HepG2 (cell line): ENCODE results near the gene BRIP1. TPM values are rescaled to one million over a fixed set of nuclear protein-coding genes. Genes with fewer than 3 reads are reported as not detected.

Experiments used
- ATAC-seq: fragments of 200-7000 bp; cut with Tn5 transposase; 3 replicates; pipeline ENCODE4 v1.9.1; 2020; ENCODE audit warnings: mild to moderate bottlenecking, moderate library complexity
- BruUV-seq: library from RNA; stranded (reverse); fragments of 400-500 nt; replicated peaks from 2 replicates; lab custom pipeline; 2021; lab: Mats Ljungman, UMichigan
- CTCF ChIA-PET: fragments of 300-600 bp; formaldehyde crosslinking; extraction: SDS; loops from one replicate; lab custom pipeline; 2021; ENCODE audit warnings: low total read pairs, inconsistent platforms, low intra/inter-chr PET ratio; lab: Yijun Ruan, JAX
- POLR2A ChIA-PET: fragments of 350-600 bp; sonication (Branson Sonifier 250); formaldehyde crosslinking; loops from one replicate; lab custom pipeline; 2020; ENCODE audit warnings: antibody characterized with exemption, inconsistent platforms; lab: Yijun Ruan, JAX
- DNase-seq: peaks from one replicate; pipeline ENCODE4 v3.0.0-alpha.2; 2015; ENCODE audit warnings: low spot score
- FAIRE-seq: peaks from 3 replicates; lab custom pipeline; 2011; peaks lifted over from hg19 to GRCh38; lab: Jason Lieb, UNC
- H2AFZ ChIP-seq: one replicate; pipeline ENCODE4 v1.6.1; 2011; ENCODE audit warnings: low read length, inconsistent platforms
- H3K27ac ChIP-seq: fragments of 300-600 bp; 3 replicates; pipeline ENCODE4 v1.8.0; 2011; ENCODE audit warnings: mixed run types, mild to moderate bottlenecking, mixed read lengths, low read length, inconsistent platforms; ENCODE audit not compliant: insufficient read depth; ENCODE audit errors: extremely low read length
- H3K27me3 ChIP-seq, 2 experiments: fragments of 200-600 bp in 1 of 2; 2 replicates in 1 of 2; 3 replicates in 1 of 2; pipeline versions ENCODE4 v1.6.0 to v1.8.0; 2011; ENCODE audit warnings: low read length in 2 of 2, mild to moderate bottlenecking in 2 of 2, moderate library complexity in 2 of 2, inconsistent platforms in 1 of 2; ENCODE audit not compliant: insufficient read depth in 2 of 2, control insufficient read depth in 1 of 2
- H3K36me3 ChIP-seq, 2 experiments: fragments of 200-600 bp in 1 of 2; replicated peaks in 1 of 2; 2 replicates in 1 of 2; 3 replicates in 1 of 2; pipeline versions ENCODE4 v1.5.1 to v1.8.0; 2011; ENCODE audit warnings: low read length in 2 of 2, inconsistent platforms in 1 of 2; ENCODE audit not compliant: insufficient read depth in 2 of 2, control insufficient read depth in 1 of 2
- H3K4me1 ChIP-seq: 2 replicates; pipeline ENCODE4 v1.5.1; 2012; ENCODE audit warnings: low read length, inconsistent platforms; ENCODE audit not compliant: insufficient read depth
- H3K4me2 ChIP-seq: 2 replicates; pipeline ENCODE4 v1.6.0; 2011; ENCODE audit warnings: low read depth, low read length, inconsistent platforms
- H3K4me3 ChIP-seq, 3 experiments: fragments of 200-600 bp in 1 of 3; sonication (generic), shearing (Covaris generic) in 1 of 3; replicated peaks in 1 of 3; 2 replicates each; pipeline ENCODE4 v1.5.1; 2011 to 2016; ENCODE audit warnings: low read length in 3 of 3, inconsistent platforms in 2 of 3, low read depth in 2 of 3, mild to moderate bottlenecking in 2 of 3, control low read depth in 1 of 3, mixed read lengths in 1 of 3; ENCODE audit not compliant: insufficient read depth in 1 of 3
- H3K79me2 ChIP-seq: one replicate; pipeline ENCODE4 v1.6.1; 2011; ENCODE audit warnings: low read length, inconsistent platforms; ENCODE audit not compliant: insufficient read depth
- H3K9ac ChIP-seq: 2 replicates; pipeline ENCODE4 v1.6.0; 2011; ENCODE audit warnings: mild to moderate bottlenecking, low read depth, low read length, inconsistent platforms; ENCODE audit not compliant: insufficient read depth
- H3K9me3 ChIP-seq: 2 replicates; pipeline ENCODE4 v1.5.1; 2012; ENCODE audit warnings: mild to moderate bottlenecking, low read length
- H4K20me1 ChIP-seq: 2 replicates; pipeline ENCODE4 v1.6.0; 2011; ENCODE audit warnings: inconsistent platforms, mild to moderate bottlenecking, low read length, moderate library complexity; ENCODE audit not compliant: insufficient read depth
- MAFK ChIP-seq, 2 experiments: IDR thresholded peaks in 1 of 2; conservative IDR thresholded peaks in 1 of 2; 2 replicates each; pipeline ENCODE4 v1.6.1; 2011; ENCODE audit warnings: improper control_type of control experiment in 2 of 2, low read length in 2 of 2
- NCOA5 ChIP-seq: sonication (generic); formaldehyde crosslinking; IDR thresholded peaks from 2 replicates; pipeline ENCODE4 v1.4.0; 2020; ENCODE audit warnings: missing genetic modification reagents
- TBP ChIP-seq: sonication (generic); formaldehyde crosslinking; IDR thresholded peaks from 2 replicates; pipeline ENCODE4 v1.5.0; 2020; ENCODE audit warnings: missing genetic modification reagents
- ZBTB1 ChIP-seq: sonication (generic); formaldehyde crosslinking; IDR thresholded peaks from 2 replicates; pipeline ENCODE4 v1.4.0; 2020; ENCODE audit warnings: missing genetic modification reagents, borderline replicate concordance
- ZNF205 ChIP-seq: IDR thresholded peaks from 2 replicates; pipeline ENCODE4 v1.6.1; 2018; ENCODE audit warnings: missing biosample characterization, missing genetic modification reagents
- WGBS: methylation state at CpG from one replicate; pipeline ENCODE4 v1.1.6; 2017; ENCODE audit warnings: low lambda C conversion rate; 5-methylcytosine and 5-hydroxymethylcytosine counted together
- in situ Hi-C: cut with HindIII; loops from 2 replicates; pipeline ENCODE4 v1.10.0; 2017; ENCODE audit warnings: low pct_unique_long_range_greater_than_20kb; ENCODE audit not compliant: extremely low pct_ligation_motif_present
- intact Hi-C: fragments of 100-400 bp; cut with micrococcal nuclease; formaldehyde crosslinking; loops from one replicate; pipeline ENCODE4 v1.10.0; 2022; ENCODE audit not compliant: unreplicated experiment
- polyA plus RNA-seq, 8 experiments: library from polyadenylated mRNA; depleted of rRNA in 3 of 8; stranded (reverse) in 7 of 8; unstranded in 1 of 8; fragments of >200 nt; fragmentation: Illumina TruSeq in 4 of 8; extraction: Trizol in 4 of 8; gene quantifications; 2 replicates each; pipeline versions ENCODE4 v1.2.1 to v1.2.3, GENCODE V29; 2011 to 2016; ENCODE audit warnings: low read depth in 4 of 8, missing spikeins in 1 of 8, mixed read lengths in 1 of 8; ENCODE audit not compliant: insufficient read depth in 1 of 8
- total RNA-seq, 5 experiments: library from RNA; depleted of rRNA; stranded (reverse); fragments of >200 nt; fragmentation: Illumina TruSeq; extraction: Trizol; gene quantifications; 2 replicates each; pipeline ENCODE4 v1.2.3, GENCODE V29; 2016; ENCODE audit warnings: low read depth in 1 of 5
- TF ChIP-seq, protein P1 (sequence below): sonication (generic); formaldehyde crosslinking; IDR thresholded peaks from 2 replicates; pipeline ENCODE4 v1.8.1; 2023; ENCODE audit warnings: mild to moderate bottlenecking, missing genetic modification reagents, borderline replicate concordance
- TF ChIP-seq, protein P2 (sequence below): IDR thresholded peaks from 2 replicates; pipeline ENCODE4 v1.6.1; 2016; ENCODE audit warnings: missing genetic modification reagents, missing compliant biosample characterization
- TF ChIP-seq, protein P3 (sequence below): sonication (generic); formaldehyde crosslinking; IDR thresholded peaks from 2 replicates; pipeline ENCODE4 v1.8.0; 2022; ENCODE audit warnings: missing genetic modification reagents, mild to moderate bottlenecking, borderline replicate concordance
- TF ChIP-seq, protein P4 (sequence below): sonication (generic); formaldehyde crosslinking; IDR thresholded peaks from 2 replicates; pipeline ENCODE4 v1.4.0; 2020; ENCODE audit warnings: mild to moderate bottlenecking, missing genetic modification reagents
- TF ChIP-seq, protein P5 (sequence below): IDR thresholded peaks from 2 replicates; pipeline ENCODE4 v1.6.1; 2016; ENCODE audit warnings: mild to moderate bottlenecking, missing biosample characterization, missing genetic modification reagents
- TF ChIP-seq, protein P6 (sequence below): sonication (generic); formaldehyde crosslinking; IDR thresholded peaks from 2 replicates; pipeline ENCODE4 v1.5.0; 2020; ENCODE audit warnings: missing genetic modification reagents, mild to moderate bottlenecking, borderline replicate concordance
- TF ChIP-seq, protein P7 (sequence below): sonication (generic); formaldehyde crosslinking; IDR thresholded peaks from 2 replicates; pipeline ENCODE4 v1.4.0; 2020; ENCODE audit warnings: missing genetic modification reagents

The BRIP1 gene
- total and polyA plus RNA-seq, 2 of the 13 experiments (the other 11 are each of a cell fraction or from before 2014, with no cell fraction given): 3.8 to 27.7 TPM

DNA sequence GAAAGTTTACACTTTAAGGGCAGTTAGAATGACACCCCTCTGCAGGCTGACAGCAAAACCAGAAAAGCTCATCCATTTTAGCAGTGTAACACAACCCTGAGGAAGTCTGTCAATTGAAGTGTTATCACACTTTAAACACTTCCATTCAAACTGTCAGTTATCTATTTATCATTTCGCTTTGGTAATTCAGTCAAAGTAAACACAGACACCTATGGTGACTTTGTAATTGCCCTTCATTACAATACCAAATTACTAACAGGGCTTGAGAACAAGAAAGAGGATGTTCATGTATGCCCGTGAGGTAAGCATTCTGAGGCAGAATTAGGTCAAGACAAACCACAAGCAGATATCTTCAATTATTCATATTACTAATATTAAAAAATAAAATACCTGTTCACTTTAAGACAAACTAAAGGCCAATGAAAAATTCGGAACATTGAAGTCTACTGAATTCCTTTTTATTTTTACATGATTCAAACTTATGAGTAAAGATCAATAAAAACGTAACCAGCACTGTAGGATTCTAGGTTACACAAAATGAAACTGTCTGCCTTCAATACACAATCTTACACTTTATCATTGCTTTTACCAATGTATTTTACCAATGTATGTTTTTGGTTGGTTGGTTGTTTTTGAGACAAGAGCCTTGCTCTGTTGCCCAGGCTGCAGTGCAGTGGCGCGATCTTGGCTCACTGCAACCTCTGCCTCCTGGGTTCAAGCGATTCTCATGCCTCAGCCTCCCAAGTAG is 57.1 kb downstream of the BRIP1 start:
- Histone ChIP-seq H3K9me3 (no peaks in the 10 kb centered on the region), H3K9ac (no peak overlapping the region), H3K79me2 (no peaks in the 10 kb centered on the region)
- in situ Hi-C loops: no loop called here
- CTCF ChIA-PET: no interaction called here
- TF ChIP-seq ZBTB1 (CRISPR knock-in tag): no peak
- TF ChIP-seq, protein P1, sequence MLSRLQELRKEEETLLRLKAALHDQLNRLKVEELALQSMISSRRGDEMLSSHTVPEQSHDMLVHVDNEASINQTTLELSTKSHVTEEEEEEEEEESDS (CRISPR knock-in tag): no peak
- TF ChIP-seq, protein P2, sequence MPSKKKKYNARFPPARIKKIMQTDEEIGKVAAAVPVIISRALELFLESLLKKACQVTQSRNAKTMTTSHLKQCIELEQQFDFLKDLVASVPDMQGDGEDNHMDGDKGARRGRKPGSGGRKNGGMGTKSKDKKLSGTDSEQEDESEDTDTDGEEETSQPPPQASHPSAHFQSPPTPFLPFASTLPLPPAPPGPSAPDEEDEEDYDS (CRISPR knock-in tag): no peak
- no peak for TF ChIP-seq NCOA5
- TF ChIP-seq, protein P3, sequence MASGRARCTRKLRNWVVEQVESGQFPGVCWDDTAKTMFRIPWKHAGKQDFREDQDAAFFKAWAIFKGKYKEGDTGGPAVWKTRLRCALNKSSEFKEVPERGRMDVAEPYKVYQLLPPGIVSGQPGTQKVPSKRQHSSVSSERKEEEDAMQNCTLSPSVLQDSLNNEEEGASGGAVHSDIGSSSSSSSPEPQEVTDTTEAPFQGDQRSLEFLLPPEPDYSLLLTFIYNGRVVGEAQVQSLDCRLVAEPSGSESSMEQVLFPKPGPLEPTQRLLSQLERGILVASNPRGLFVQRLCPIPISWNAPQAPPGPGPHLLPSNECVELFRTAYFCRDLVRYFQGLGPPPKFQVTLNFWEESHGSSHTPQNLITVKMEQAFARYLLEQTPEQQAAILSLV (CRISPR knock-in tag): no peak
- TF ChIP-seq, protein P4, sequence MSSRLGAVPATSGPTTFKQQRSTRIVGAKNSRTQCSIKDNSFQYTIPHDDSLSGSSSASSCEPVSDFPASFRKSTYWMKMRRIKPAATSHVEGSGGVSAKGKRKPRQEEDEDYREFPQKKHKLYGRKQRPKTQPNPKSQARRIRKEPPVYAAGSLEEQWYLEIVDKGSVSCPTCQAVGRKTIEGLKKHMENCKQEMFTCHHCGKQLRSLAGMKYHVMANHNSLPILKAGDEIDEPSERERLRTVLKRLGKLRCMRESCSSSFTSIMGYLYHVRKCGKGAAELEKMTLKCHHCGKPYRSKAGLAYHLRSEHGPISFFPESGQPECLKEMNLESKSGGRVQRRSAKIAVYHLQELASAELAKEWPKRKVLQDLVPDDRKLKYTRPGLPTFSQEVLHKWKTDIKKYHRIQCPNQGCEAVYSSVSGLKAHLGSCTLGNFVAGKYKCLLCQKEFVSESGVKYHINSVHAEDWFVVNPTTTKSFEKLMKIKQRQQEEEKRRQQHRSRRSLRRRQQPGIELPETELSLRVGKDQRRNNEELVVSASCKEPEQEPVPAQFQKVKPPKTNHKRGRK: no peak
- no peak for TF ChIP-seq TBP (CRISPR knock-in tag)
- TF ChIP-seq, protein P5, sequence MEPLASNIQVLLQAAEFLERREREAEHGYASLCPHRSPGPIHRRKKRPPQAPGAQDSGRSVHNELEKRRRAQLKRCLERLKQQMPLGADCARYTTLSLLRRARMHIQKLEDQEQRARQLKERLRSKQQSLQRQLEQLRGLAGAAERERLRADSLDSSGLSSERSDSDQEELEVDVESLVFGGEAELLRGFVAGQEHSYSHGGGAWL: no peak
- no peak for TF ChIP-seq MAFK (conservative IDR thresholded peaks at IDR 0.05 in 1 of 2, IDR thresholded peaks at IDR 0.05 in 1 of 2; ENCODE audit: low read length in 2 of 2)
- TF ChIP-seq, protein P6, sequence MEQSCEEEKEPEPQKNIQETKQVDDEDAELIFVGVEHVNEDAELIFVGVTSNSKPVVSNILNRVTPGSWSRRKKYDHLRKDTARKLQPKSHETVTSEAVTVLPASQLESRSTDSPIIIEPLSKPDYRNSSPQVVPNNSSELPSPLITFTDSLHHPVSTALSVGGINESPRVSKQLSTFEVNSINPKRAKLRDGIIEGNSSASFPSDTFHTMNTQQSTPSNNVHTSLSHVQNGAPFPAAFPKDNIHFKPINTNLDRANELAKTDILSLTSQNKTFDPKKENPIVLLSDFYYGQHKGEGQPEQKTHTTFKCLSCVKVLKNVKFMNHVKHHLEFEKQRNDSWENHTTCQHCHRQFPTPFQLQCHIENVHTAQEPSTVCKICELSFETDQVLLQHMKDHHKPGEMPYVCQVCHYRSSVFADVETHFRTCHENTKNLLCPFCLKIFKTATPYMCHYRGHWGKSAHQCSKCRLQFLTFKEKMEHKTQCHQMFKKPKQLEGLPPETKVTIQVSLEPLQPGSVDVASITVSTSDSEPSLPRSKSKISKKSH (CRISPR knock-in tag): no peak
- TF ChIP-seq ZNF205 (CRISPR knock-in tag): no peak
- TF ChIP-seq, protein P7, sequence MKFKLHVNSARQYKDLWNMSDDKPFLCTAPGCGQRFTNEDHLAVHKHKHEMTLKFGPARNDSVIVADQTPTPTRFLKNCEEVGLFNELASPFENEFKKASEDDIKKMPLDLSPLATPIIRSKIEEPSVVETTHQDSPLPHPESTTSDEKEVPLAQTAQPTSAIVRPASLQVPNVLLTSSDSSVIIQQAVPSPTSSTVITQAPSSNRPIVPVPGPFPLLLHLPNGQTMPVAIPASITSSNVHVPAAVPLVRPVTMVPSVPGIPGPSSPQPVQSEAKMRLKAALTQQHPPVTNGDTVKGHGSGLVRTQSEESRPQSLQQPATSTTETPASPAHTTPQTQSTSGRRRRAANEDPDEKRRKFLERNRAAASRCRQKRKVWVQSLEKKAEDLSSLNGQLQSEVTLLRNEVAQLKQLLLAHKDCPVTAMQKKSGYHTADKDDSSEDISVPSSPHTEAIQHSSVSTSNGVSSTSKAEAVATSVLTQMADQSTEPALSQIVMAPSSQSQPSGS: no peak
- TF ChIP-seq, all 625 proteins: peak for 0
- FAIRE-seq (no peak), DNase-seq (no peak), ATAC-seq (no peak)
- Histone ChIP-seq H3K36me3 (peaks cover 4 to 15% of the 10 kb centered on the region in 2 experiments; a peak in 4 of 5 replicates), H3K4me1 (no peaks in the 10 kb centered on the region), H3K27me3 (no peaks in the 10 kb centered on the region), H3K27ac (no peak overlapping the region), H3K4me3 (no peak overlapping the region), H3K4me2 (no peak overlapping the region), H4K20me1 (no peaks in the 10 kb centered on the region), H2AFZ (no peak overlapping the region)
- 95% methylated on average over 7 of the region's 7 CpGs for WGBS
- no TSS peak for BruUV-seq
- intact Hi-C loops: no loop called here
- POLR2A ChIA-PET: no interaction called here
